Measurements from ENCODE around the gene PPP1R9B.

Gene PPP1R9B

GRCh38 chr17:50139950-50140885 is 10.3 kb downstream of the PPP1R9B start:
- no peak for DNase-seq

DNA sequence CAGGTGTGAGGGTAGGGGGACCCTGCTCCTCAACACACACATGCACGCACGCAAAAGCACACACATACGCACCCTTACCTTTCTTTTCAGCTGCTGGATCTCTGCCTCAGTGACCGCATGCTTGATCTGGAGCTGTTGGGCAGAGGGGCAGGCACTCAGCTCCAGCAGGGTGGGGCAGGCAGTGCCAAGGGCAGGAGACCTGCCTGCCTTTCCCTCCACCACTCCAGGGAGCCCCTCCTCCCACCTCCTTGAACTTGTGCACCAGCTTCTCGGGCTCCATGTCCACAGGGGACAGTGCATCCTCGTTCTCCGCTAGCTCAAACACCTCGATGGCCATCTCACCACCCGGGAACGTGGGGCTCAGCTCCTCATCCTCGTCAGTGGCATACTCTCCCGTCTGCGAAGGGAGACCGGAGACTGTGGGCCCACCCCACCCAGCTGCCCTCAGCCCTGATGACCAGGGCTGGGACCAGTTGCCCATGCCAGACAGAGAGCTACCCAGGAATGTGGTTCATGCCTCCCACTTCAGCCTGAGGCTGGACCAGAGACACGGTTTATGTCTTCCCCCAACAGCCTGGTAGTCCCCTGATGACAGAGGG is 11.2 kb downstream of the PPP1R9B start:
- no peak for DNase-seq

GRCh38 chr17:50137042-50137441 is 13.4 kb downstream of the PPP1R9B start:
- no peak for DNase-seq

DNA sequence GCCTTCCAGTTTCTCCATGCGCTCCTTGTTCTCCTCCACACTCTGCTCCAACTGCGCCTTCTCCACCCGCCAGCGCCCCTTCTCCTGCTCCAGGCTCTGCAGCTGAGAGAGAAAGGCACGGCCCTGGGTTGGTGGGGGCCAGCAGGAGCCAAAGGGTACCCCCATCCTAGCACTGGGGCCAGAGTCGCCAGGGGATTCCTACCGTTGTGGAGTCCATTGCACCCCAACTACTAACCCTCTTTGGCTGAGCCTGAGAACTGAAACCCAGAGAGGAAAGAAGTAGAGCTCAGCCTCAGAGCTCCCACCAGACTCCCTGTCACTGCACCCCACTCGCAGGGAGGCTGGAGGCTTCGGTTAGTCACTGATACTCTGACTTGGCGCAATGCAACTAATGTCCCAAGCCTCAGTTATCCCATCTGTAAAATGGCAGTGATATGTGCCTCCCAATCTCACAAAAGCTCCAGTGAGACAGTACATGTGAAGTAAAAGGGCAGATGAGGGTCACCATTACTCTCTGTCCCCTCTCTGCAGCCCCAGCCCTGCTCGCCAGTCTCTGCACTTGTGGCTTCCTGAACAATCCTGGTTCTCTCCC is 14.3 kb downstream of the PPP1R9B start:
- no peak for DNase-seq

DNA sequence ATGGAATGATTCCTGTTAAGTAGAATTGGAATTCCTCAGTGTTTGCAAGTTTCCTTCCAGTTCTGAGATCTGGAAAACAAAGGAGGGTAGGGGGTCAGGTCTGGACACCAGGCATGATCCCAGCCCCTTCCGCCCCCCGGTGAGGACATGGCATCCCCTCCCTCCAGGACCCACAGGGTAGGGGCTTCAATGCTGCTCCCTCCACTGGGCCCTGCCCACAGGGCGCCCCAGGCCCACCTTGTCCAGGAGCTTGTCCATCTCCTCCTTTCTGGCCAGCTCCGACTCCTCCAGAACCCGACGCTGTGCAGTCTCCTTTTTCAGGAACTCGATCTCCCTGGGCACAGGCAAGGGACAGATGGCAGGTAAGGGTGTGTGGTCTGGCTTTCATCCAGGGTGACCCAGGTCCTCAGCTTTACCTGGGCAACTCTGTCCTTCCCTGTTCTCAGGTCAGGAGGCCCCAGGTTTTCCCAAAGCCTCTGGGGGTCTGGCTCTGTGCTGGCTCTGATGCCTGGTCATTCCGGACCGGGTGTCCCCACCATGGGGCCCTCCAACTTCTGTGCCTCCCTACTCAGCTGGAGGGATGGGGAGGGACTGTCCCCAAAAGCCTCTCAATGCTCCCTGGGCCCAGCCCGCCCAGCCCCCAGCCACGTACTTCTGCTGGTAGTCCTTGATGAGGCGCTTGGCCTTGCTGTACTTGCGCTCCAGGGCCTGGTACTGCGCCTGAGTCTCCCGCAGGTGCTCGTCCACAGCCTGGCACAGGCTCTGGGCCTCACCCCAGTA is 15.0 kb downstream of the PPP1R9B start:
- DNase-seq = no peak

DNA sequence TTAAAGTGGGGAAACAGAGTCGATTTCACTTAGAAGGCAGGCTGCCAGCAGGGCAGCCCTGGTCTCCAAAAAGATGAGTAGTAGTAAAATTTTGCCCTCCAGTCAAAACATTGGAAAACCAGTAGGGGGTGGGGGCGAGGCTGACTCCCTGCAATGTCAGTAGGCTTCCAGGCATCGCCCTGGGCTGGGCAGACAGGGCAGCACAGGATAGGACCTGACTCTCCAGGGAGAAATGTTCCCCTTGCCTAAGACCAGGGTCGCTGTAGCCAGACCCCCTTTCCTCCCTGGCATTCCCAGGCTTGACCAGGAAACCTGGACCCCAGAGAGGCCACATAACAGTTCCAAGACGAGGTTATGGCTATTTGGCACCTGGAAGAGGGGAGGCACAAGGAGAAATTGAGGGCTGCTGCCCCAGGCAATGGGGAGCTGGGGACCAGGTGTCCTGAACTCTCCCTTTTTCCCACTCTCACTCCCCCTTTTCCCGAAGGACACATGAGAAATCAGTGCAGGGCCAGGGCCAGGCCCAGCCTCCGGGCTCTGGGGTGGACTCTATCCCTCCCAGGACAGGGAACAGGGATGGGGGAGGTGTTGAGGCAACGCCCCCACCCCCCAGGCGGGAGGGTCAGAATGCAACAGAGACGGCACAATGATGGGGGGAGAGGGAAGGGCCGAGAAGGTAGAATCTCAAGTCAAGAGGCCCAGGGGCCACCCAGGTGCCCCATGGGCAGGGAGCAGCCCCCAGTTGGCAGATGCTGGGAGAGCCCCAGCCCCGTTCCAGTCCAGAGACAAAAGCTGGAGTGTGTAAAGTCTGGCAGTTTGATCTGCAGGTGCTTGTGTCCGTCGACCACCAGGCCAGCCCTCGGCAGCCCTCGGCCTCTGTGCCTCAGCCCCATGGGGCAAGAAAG is 16.0 kb downstream of the PPP1R9B start:
- no peak for DNase-seq

DNA sequence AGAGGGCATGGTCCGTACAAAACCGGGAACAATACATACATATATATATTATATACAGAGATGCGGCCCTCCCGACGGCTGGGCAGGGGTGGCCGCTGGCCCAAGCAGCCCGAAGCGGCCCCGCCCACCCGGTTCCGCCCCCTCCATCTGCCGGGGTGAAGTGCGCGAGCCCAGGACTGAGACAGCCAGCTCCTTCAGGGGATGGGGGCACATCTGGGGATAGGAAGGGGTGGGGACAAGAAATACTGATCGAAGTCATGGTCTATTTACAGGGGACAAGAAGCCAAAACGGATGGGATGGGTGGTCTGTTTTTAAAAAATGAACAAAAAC is 16.7 kb downstream of the PPP1R9B start:
- no peak for DNase-seq

DNA sequence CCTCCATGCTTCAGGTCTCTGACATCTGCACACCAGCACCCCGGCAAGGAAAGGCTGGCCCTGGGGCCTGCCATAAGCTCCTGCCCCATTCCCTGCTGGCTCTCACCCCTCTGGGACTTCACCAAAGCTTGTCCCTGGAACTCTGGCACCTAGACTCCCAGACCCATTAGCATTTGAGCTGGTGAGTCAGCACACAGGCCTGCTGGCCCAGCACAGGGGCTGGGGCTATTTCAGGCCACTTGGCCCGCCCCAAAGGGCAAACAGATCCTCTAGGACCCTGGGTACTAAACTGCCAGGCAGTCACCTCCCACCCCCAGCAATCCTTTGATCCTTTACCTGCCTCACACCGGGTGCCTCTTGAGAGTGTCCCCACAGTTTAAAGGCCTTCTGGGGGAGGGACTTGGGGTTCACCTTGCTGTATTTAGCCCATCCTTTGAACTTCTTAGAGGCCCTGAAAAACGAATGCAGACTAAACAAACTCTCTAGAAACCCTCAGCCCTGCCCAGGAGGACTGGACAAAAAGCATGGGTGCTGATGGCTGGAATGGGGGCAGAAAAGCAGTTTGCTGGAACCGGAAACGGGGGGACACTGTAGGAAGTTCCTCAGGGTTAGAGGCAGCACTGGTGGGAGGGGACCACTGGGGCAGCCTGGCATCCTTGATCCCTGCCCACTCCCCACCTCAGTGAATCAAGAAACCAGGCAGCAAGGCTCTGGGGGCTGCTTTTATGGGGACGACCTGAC is 17.3 kb downstream of the PPP1R9B start:
- DNase-seq = no peak

DNA sequence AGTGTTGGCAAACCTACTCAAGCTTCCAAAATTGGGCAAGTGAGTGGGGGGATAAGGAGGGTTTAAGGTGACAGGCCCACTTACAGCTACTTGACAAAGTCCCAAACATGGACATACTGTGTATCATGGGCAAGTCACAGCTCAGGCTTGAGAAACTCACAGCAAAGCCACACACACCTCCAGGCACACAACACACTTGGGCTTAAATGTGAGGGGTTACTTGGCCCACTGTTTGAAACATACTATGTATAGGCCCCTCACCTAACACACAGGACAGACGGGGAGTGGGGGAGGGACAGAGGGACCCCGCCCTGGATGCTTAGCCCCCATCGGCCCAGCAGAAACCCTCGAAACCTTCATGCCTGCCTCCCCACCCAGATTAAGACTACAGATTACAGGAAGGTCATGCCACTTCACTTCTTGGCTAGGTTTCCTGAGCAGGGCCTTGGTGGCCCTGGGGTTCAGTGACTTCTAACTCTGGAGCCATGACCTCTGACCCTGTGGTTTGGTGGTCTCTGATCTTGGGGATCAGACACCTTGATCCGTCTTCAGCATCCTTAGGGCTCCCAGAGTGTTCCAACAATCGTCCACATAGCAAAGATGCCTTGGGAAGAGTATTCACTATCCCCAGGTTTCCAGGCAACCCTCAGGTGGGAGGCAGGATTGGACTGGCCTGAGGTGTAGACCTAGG is 18.2 kb downstream of the PPP1R9B start:
- DNase-seq = no peak

GRCh38 chr17:50130559-50131305 is 19.7 kb downstream of the PPP1R9B start:
- no peak for DNase-seq

- no peak for DNase-seq
Measured at GRCh38 chr17:50129728-50130558, 20.5 kb downstream of the PPP1R9B start, which contains the start of gene SAMD14. Gene SAMD14 (minus strand): TSS chr17:50130160. CDS start chr17:50124959, 5,201 bp downstream.

DNA sequence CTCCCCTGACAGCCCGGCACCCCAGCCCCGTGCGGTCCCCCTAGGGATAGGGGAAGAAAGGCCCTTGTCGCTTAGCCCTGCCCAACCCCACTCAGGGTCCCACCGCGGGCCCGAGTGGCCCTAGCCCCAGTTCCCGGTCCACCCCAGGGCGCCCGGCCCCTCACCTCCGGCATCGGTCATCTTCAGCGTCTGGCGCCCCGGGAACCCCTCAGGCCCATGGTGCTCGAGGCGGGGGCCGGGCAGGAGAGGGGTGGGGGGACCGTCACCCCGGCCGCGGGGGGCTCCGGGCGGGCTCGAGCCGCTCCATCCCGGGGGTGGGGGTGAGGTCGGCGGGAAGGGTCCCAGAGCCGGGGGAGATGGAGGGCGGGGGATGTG is 21.1 kb downstream of the PPP1R9B start:
- DNase-seq = no peak

- no peak for DNase-seq
Measured at GRCh38 chr17:50128441-50129352, 21.8 kb downstream of the PPP1R9B start.

DNA sequence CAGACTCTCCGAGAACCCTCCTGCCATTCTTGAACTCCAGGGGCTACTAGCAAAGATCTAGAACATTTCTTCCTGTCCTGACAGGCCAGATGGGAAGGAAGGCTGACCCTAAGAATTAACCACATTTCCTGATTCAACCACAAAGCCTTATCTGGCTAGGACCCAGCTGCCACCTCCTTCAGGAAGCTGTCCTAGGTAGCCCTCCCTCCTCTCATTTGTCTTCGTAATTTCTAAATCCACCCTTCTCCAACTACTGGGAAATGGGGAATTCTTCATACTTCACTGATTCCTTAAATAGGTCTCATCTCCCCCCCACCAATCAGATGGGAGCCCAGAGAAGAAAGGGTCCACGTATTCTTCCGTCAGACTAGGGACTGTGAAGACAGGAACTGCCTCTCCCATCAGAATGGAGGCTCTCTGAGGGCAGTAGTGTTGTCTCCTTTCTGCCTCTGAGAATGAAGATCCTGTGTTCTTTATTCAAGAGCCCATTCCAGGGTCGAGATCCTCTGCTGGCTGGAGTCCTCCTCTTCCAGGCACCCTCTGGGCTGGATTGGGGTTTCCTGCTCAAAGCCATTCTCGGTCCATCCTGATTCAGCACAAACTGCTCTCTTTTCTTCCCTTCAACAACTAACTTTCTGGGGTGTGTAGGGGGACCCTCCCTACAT is 22.6 kb downstream of the PPP1R9B start:
- DNase-seq = no peak

GRCh38 chr17:50125420-50125997 is 25.0 kb downstream of the PPP1R9B start:
- no peak for DNase-seq

- DNase-seq = no peak
Measured at GRCh38 chr17:50123649-50124349, 26.7 kb downstream of the PPP1R9B start.
